Hypothalamus (tissue), 51 donors: ENCODE data around the gene PRR18.

Source experiments
- DNase-seq, 51 donors: peaks; one replicate each; lab custom pipeline; 2025; lab: John Stamatoyannopoulos, UW

Gene PRR18

DNA sequence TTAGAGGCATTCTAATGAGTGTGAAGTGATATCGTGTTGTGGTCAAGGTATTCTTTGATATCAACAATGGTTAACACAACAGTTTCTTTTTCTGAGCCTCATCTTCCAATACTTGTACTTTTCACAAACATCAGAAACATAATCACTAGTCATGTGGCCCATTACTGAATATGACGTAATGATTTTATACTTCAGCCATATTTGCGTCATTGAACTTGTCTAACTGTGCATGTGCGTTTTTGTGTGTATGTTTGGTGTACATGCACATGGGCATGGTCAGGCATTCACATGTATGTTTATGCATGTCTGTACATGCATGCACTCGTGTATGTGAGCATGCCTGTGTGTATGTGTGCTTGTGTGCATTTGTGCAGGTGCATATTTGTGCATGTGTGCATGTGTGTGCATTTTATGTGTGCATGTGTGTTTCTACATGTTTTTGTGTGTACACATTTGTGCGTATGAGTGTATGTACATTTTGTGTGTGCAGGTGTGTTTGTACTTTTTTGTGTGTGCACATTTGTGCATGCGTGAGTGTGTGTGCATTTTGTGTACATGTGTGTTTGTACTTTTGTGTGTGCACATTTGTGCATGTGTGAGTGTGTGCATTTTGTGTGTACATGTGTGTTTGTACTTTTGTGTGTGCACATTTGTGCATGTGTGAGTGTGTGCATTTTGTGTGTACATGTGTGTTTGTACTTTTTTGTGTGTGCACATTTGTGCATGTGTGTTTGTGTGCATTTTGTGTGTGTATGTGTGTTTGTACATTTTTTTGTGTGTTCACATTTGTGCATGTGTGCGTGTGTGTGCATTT is 29.4 kb downstream of the PRR18 start:
- no peak for DNase-seq

GRCh38 chr6:166277892-166278578 is 30.2 kb downstream of the PRR18 start:
- no peak for DNase-seq

DNA sequence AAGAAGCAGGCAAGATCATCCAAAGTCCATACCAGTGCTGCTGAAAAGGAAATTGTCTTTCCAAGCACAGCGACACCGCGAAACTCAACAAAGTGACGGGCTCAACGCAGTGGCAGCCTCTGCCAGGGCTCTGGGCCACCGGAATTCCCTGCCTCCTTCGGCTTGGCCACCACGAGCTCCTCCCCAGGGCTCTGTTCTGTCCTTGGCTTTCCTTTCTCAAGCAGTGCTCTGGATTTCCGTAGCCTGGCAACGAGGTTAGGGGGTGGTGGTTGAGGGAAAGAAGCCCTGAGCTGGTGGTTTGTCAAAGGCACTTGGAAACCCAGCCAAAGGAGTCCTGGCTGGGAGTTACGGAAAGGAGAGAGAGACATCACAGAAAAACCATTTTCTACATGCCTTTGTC is 31.2 kb downstream of the PRR18 start:
- peak in 44 of 51 donors; percentile 12 to 91 (median 70) for DNase-seq

DNA sequence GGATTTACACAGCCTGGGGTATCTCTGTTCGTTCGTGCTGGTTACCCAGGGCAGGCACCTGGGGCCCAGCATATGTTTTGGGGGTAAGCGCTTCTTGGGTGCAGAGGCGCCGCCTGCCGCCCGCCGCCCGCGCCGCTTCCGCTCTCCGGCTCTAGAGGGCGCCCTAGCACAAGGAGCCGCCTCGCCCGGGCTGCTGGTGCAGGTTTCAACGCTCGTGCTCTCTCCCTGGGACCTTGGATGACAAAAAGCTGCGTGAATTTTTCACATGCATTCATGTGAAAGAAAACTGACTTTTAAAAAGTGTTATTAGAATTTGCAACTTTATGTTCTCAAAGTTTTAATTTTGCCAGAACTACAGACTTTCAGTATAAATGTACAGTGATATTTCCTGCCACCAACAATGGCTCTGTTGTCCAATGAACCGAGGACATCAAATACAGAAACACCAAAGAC is 32.5 kb downstream of the PRR18 start:
- DNase-seq: peak in 46 of 51 donors; percentile 11 to 88 (median 64)

DNA sequence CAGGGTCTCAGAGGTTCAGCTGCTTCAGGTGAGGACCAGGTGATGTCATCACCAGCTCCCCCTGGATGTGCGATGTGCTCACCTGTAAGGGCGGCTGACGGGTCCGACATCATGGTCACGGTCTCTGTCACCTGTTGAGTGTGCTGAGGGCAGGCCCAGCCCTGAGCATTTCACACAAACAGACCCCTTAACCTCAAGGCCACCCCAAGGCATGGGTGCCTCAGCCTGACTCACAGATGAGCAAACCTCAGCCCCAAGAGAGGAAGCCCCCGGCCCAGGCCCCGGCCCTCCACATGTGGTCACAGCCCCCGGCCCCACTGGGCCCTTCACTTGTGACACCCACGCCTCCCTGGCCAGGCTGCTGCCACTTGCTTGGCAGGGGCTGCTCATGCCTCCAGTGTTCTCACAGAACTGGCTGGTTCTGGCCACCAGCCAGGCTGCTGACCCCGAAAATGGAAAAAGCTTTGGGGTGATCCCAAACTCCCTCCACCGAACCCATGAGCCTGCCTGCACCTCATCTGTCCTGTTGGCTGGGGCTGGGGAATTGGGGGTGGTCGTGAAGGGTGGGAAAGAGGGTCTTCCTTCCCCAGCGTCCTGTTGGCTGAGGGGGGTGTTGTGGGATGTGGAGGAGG is 33.3 kb downstream of the PRR18 start:
- no peak for DNase-seq

- DNase-seq: no peak
These were observed 34.0 kb downstream of the PRR18 start for GRCh38 chr6:166274163-166274562.

DNA sequence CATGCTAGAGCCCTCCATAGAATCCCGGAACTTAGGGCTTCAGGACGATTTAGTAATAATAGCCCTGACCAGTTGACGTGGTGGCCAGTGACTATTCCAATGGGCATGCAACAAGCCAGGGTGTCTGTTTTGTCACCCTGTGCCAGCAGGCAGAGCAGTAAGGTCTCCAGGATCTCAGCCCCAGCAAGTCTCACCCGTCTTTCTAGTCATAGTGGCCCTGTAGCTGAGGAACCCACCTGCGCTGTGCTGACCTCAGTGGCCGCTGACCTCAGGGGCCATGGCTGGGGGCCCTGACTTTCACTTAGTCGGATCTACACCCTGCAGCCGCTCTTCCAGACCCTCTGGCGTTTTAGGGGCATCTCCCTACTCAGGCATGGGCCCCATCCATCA is 36.8 kb downstream of the PRR18 start:
- DNase-seq: no peak

DNA sequence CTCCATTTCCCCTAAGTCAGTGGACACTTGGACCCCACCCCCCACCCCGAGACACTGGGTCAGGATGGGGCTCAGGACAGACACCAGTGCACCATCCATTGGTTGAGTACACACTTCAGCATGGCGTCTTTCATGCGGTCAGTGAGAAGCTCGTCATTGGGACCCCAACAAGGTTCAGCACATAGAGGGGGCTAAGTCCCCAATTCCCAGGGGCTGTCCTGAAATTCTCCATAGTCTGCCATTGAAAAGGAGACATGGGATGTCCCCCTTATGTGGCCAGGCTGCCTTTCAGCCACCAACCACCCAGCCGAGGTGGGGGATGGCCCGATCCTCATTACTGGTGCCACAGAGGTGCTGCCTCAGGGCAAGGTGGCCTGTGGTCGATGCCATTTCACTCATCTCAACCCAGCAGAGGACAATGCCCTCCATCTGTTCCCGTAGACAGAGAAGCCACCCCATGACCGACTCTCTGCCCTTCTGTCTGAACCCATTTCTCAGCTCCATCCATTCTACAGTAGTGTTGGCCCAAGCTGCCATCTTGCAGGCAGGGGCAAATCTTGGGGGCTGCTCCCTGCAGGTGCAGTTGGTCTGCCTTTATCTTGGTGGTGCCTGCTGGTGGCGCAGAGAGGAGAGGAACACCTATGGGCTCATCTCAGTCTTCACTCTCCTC is 37.4 kb downstream of the PRR18 start:
- no peak for DNase-seq

DNA sequence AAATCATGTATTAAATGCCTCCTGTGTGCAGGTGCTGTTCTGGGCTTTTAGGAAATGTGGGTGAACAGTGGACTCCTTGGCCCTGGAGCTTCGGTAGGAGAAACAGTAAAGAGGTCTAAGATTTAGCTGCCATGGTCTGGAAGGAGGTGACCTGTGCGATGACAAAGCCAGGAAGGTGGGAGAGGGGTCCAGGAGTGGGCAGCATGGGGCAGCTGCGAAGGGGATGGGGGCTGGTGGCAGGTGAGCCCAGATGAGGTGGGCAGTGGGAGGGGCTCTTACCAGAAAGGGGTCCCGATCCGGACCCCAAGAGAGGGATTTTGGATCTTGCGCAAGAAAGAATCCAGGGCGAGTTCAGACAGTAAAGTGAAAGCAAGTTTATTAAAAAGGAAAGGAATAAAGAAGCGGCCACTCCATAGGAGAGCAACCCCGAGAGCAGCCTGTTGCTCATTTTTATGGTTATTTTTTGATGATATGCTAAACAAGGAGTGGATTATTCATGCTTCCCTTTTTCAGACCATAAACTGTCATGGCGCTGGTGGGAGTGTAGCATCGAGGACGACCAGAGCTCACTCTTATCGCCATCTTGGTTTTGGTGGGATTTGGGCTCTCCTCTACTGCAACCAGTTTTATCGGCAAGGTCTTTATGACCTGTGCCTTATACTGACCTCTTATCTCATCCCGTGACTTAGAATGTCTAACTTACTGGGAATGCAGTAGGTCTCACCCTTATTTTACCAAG is 38.7 kb downstream of the PRR18 start:
- DNase-seq: no peak

GRCh38 chr6:166268431-166268830 is 39.8 kb downstream of the PRR18 start:
- no peak for DNase-seq

DNA sequence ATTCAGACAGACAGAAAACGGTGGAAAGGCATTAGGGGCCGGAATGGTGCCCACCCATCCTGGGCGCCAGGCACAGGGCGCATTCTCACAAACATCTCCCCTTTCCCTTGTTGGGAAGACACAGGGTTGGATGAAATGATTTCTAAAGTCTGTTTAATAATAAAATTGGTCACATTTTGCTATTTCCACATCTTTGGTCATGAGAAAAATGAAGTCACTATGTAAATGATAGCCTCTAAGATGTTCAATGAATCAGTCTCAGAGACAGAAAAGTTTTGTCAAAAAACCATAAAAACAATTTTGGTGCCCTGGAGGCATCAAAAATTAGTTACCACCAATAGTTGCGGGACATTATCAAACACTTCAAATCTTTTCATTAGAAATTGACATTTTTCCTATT is 40.7 kb downstream of the PRR18 start:
- no peak for DNase-seq

GRCh38 chr6:166266336-166266735 is 41.9 kb downstream of the PRR18 start:
- DNase-seq: no peak

DNA sequence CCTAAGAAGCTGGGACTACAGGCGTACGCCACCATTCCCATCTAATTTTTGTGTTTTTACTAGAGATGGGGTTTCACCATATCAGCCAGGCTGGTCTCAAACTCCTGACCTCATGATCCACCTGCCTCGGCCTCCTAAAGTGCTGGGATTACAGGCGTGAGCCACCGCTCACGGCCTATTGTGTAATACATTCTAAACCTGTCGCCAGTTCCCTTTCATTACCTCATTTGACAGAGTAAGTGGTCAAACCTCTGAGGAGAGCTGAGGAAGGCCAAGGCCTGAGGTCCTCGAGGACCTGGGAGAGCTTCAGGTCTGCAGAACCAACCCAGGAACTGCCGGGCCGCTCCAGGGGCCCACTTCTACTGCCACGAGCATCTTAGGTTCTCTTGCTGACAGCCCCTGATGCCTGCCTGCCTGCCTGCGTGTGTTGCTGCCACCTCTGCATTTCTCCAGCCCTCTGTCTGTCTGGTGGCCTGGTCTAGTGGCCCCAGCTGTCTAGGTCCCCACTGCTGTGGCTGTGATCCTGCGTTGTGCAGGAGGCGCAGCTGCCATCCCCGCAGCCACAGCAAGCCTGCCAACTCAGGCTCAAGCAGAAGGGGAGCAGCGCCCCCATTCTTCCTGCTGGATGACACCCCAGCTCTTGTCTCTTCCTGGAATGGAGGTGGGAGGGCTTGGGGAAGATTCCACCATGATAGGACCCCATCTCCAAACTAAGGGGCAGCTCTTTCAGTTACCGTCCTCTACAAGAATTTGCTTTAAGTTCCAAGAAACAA is 45.3 kb downstream of the PRR18 start:
- DNase-seq: no peak

DNA sequence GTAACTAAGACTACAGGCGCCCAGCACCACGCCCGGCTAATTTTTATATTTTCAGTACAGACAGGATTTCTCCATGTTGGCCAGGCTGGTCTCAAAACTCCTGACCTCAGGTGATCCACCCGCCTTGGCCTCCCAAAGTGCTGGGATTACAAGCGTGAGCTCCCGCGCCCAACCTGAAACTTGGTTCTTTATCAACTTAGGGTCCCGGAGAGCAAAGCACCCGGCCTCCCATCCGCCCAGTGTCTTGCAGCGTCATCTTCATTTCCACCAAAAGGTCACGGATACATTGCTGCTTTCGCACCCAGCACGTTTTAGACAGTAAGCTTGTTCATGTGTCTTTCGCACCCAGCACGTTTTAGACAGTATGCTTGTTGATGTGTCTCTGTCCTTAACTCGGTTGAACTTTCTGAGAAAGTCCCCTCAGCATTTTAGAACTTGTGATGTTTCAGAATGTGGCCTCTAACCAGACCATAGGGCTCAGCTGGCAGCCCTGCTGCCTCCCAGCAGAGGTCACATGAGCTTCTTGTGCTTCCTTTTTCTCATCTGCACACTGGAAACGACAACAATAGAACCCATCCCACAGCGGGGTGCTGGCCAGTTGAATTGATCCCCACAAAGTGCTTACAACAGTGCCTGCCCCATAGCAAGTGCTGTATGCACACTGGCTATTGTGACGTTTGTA is 48.8 kb downstream of the PRR18 start:
- DNase-seq: peak in 3 of 51 donors; percentile 13 to 28 (median 23)

GRCh38 chr6:166258854-166259276 is 49.3 kb downstream of the PRR18 start:
- peak in 2 of 51 donors; percentile 11 to 19 for DNase-seq

GRCh38 chr6:166257911-166258318 is 50.3 kb downstream of the PRR18 start:
- DNase-seq: no peak
